ENCODE measurements around the gene WIF1.
A peak's percentile ranks its signal among the peaks of the same experiment; 100 is the strongest.

Gene WIF1, protein sequence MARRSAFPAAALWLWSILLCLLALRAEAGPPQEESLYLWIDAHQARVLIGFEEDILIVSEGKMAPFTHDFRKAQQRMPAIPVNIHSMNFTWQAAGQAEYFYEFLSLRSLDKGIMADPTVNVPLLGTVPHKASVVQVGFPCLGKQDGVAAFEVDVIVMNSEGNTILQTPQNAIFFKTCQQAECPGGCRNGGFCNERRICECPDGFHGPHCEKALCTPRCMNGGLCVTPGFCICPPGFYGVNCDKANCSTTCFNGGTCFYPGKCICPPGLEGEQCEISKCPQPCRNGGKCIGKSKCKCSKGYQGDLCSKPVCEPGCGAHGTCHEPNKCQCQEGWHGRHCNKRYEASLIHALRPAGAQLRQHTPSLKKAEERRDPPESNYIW

DNA sequence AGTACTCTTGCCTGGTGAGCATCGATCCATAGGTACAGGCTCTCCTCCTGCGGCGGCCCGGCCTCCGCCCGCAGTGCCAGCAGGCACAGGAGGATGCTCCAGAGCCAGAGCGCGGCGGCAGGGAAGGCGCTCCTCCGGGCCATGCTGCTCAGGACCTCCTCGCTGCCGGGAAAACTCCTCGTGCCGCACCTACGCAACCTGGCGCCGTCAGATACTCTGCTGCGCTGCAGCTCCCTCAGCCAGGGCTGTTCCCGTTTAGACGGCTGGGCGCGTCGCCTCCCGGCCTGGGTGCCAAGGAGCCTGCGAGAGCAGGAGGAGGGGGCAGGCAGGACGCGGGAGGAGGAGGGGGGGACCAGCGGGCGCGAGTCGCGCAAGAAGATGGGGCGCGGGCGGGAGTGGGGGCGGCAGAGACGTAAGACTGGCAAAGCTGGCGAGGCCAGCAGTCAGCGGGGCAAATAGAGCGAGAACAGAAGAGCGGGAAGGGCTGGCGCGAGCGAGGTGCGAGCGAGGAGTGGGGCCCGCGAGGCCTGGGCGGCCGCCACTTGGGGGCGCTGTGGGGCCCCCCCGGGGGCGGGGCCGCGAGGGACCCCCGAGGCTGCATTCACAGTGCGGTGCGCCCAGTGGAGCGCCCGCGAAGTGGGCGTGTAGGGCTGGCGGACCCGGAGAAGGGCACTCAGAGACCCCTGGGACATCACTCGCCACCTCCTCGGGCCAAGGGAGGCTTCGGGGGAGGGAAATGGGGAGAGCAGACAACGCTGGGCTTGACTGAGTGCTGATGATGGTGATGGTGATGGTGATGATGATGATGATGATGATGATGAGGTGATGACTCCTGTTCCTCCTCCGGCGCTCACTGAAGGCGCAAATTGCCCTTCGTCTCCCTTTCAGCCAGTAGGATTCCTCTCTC, at the start of gene WIF1:
Gene WIF1, minus strand, starts transcription at position 257 of the 907 bp plus-strand sequence. Its CDS starts 114 bp downstream, at position 143.
- no peak for DNase-seq (ENCODE audit: low read depth, low spot score)
- in situ Hi-C loops (cut with HindIII; ENCODE audit: low sequenced_read_pairs): no loop called here
- TF ChIP-seq, protein P1, sequence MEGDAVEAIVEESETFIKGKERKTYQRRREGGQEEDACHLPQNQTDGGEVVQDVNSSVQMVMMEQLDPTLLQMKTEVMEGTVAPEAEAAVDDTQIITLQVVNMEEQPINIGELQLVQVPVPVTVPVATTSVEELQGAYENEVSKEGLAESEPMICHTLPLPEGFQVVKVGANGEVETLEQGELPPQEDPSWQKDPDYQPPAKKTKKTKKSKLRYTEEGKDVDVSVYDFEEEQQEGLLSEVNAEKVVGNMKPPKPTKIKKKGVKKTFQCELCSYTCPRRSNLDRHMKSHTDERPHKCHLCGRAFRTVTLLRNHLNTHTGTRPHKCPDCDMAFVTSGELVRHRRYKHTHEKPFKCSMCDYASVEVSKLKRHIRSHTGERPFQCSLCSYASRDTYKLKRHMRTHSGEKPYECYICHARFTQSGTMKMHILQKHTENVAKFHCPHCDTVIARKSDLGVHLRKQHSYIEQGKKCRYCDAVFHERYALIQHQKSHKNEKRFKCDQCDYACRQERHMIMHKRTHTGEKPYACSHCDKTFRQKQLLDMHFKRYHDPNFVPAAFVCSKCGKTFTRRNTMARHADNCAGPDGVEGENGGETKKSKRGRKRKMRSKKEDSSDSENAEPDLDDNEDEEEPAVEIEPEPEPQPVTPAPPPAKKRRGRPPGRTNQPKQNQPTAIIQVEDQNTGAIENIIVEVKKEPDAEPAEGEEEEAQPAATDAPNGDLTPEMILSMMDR (IDR thresholded peaks at IDR 0.05; ENCODE audit: low read depth, low read length): peak; percentile 35
- H3K4me3 ChIP-seq (ENCODE audit: low read depth, low read length): peak within 1 kb of the TSS; percentile 10

DNA sequence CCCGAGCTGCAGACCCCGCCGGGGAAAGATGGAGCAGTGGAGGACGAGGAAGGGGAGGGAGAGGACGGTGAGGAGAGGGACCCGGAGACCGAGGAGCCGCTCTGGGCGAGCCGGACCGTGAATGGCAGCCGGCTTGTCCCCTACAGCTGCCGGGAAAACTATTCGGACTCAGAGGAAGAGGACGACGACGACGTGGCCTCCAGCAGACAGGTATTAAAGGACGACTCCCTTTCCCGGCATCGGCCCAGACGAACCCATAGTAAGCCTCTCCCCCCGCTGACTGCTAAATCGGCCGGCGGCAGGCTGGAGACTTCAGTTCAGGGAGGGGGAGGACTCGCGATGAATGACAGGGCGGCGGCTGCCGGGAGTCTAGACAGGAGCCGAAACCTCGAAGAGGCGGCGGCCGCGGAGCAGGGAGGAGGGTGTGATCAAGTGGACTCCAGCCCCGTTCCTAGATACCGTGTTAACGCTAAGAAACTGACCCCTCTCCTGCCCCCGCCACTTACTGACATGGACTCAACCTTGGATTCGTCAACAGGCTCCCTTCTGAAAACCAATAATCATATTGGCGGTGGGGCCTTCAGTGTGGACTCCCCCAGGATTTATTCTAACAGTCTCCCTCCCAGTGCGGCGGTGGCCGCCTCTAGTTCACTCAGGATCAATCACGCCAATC, 49.2 kb upstream of the WIF1 start:
- H3K4me3 ChIP-seq (ENCODE audit: low read depth, low read length): peak overlapping the region; percentile 87
- peak; percentile 50 for DNase-seq (ENCODE audit: low read depth, low spot score)
- TF ChIP-seq, protein P1 (IDR thresholded peaks at IDR 0.05; ENCODE audit: low read depth, low read length): no peak
- in situ Hi-C loops (cut with HindIII; ENCODE audit: low sequenced_read_pairs): no loop called here

DNA sequence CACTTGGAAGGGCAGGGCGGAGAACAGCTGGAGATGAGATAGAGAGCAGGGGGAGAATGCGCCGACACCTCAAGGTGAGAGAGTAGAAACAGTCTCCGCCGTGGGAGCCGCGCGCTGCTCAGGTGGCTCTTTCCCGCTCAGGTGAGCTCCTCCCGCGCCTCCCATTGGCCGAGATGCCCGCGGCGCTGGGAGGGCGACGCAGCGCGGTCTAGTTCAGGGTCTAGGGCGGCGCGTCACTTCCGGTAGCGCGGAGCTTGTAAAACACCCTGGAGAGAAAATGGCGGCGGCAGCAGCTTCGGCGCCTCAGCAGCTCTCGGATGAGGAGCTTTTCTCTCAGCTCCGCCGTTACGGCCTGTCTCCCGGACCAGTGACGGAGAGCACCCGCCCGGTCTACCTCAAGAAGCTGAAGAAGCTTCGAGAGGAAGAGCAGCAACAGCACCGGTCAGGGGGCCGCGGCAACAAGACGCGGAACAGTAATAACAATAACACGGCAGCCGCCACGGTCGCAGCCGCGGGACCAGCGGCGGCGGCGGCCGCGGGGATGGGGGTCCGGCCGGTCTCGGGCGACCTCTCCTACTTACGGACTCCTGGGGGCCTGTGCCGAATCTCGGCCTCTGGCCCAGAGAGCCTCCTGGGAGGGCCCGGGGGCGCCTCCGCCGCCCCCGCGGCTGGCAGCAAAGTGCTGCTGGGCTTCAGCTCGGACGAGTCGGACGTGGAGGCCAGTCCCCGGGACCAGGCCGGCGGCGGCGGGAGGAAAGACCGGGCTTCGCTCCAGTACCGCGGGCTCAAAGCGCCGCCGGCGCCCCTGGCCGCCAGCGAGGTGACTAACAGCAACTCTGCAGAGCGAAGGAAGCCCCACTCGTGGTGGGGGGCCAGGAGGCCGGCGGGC, 48.5 kb upstream of the WIF1 start, which contains the start of gene LEMD3:
Gene LEMD3, plus strand, starts transcription at position 264 of the 889 bp plus-strand sequence. Its CDS starts 14 bp downstream, at position 278.
- DNase-seq (ENCODE audit: low read depth, low spot score): peak; percentile 89
- H3K4me3 ChIP-seq (ENCODE audit: low read depth, low read length): peak within 1 kb of the TSS; percentile 87
- in situ Hi-C loops (cut with HindIII; ENCODE audit: low sequenced_read_pairs): no loop called here
- TF ChIP-seq, protein P1 (IDR thresholded peaks at IDR 0.05; ENCODE audit: low read depth, low read length): peak; percentile 4

DNA sequence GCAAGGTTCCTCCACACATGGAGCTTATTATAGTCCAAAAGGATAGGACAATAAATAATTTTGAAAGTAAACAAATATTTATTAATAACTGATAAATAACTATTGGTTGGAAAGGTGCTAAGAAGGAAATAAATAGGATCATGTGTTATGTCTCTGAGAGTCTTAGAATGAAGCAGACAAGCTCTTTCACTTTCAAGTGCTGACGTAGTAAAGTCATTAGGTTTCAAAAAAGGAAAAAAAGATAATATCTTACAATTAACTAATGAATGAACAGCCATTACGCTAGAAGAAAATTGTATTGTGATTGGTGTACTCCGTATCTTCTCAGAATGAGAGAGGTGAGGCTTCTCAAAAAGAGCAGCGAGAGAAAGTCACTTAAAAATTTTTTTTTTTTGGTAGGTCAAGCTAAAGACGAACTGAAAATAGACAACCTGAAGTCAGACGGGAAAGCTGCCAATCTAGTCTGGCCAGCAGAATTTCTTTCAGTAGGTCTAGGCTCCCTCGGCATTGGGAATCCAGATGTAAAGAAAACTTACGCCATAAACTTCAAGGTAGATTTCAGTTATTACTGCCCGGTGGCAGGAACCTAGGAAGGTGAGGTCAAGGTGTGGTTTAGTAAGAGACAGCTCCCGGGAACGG, 47.7 kb upstream of the WIF1 start:
- peak overlapping the region; percentile 87 for H3K4me3 ChIP-seq (ENCODE audit: low read depth, low read length)
- no peak for DNase-seq (ENCODE audit: low read depth, low spot score)
- in situ Hi-C loops (cut with HindIII; ENCODE audit: low sequenced_read_pairs): no loop called here
- TF ChIP-seq, protein P1 (IDR thresholded peaks at IDR 0.05; ENCODE audit: low read depth, low read length): no peak

DNA sequence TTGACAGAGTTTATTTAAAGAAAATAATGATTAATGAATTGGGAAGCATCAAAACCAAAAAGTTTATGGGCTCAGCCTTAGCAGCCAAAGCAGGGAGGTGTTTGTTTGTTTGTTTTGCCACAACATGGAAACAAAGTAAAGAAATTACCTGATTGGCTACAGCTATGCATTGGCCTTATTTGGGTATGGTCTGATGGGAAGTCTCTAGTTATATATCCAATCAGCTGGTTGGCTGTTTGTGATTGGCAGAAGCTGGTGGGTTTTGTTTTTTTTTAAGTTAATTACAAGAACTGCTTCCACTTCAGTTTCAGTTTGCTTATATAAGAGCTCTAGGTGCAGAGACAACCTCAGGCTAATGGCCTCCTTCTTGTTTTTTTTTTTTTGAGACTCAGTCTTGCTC, 43.7 kb upstream of the WIF1 start:
- no peak overlapping the region for H3K4me3 ChIP-seq (ENCODE audit: low read depth, low read length)
- no peak for DNase-seq (ENCODE audit: low read depth, low spot score)
- TF ChIP-seq, protein P1 (IDR thresholded peaks at IDR 0.05; ENCODE audit: low read depth, low read length): no peak
- in situ Hi-C loops (cut with HindIII; ENCODE audit: low sequenced_read_pairs): no loop called here

All from astrocyte of the spinal cord (primary cell).